Activated B cell treated with CpG ODN at 0.5 μM for 24 hours (primary cell): Measurements from ENCODE around the gene EBP. TPM values are rescaled to one million over a fixed set of nuclear protein-coding genes. Genes with fewer than 3 reads are reported as not detected.

Source experiments
- ATAC-seq: fragments of 200-7000 bp; cut with Tn5 transposase; one replicate; pipeline ENCODE4 v1.10.0; 2021; ENCODE audit warnings: low read depth, mild to moderate bottlenecking, moderate library complexity
- CTCF ChIA-PET: fragments of 350-600 bp; sonication (Branson Sonifier 250); formaldehyde crosslinking; loops from one replicate; lab custom pipeline; 2021; ENCODE audit warnings: antibody characterized with exemption; lab: Charles Lee
- POLR2A ChIA-PET: fragments of 350-600 bp; sonication (Branson Sonifier 250); formaldehyde crosslinking; loops from one replicate; lab custom pipeline; 2021; ENCODE audit warnings: antibody characterized with exemption; lab: Charles Lee
- DNase-seq: peaks from one replicate; pipeline ENCODE4 v3.0.0; 2022
- H3K27ac Mint-ChIP-seq: one replicate; pipeline ENCODE4 v1.8.0; 2020; ENCODE audit warnings: mixed read lengths
- H3K27me3 Mint-ChIP-seq: one replicate; pipeline ENCODE4 v1.8.0; 2021; ENCODE audit warnings: mixed read lengths
- H3K36me3 Mint-ChIP-seq: one replicate; pipeline ENCODE4 v1.8.0; 2021; ENCODE audit warnings: low read depth, mixed read lengths
- H3K4me1 Mint-ChIP-seq: one replicate; pipeline ENCODE4 v1.8.0; 2021; ENCODE audit warnings: mixed read lengths
- H3K4me3 Mint-ChIP-seq: one replicate; pipeline ENCODE4 v1.8.0; 2020; ENCODE audit warnings: mild to moderate bottlenecking, mixed read lengths
- H3K9me3 Mint-ChIP-seq: one replicate; pipeline ENCODE4 v1.8.0; 2020; ENCODE audit warnings: mixed read lengths
- CTCF ChIP-seq: fragments of 200-600 bp; IDR thresholded peaks from one replicate; pipeline ENCODE4 v1.8.0; 2022; ENCODE audit warnings: antibody characterized with exemption, mild to moderate bottlenecking
- intact Hi-C: fragments of 100-400 bp; cut with micrococcal nuclease; formaldehyde crosslinking; loops from one replicate; pipeline ENCODE4 v1.15.1; 2024
- total RNA-seq: library from RNA; stranded (reverse); gene quantifications from 2 replicates; pipeline ENCODE4 v1.2.3, GENCODE V29; 2022

Gene EBP
- total RNA-seq, 1 donor from 2014 or later, result 72.4 TPM

DNA sequence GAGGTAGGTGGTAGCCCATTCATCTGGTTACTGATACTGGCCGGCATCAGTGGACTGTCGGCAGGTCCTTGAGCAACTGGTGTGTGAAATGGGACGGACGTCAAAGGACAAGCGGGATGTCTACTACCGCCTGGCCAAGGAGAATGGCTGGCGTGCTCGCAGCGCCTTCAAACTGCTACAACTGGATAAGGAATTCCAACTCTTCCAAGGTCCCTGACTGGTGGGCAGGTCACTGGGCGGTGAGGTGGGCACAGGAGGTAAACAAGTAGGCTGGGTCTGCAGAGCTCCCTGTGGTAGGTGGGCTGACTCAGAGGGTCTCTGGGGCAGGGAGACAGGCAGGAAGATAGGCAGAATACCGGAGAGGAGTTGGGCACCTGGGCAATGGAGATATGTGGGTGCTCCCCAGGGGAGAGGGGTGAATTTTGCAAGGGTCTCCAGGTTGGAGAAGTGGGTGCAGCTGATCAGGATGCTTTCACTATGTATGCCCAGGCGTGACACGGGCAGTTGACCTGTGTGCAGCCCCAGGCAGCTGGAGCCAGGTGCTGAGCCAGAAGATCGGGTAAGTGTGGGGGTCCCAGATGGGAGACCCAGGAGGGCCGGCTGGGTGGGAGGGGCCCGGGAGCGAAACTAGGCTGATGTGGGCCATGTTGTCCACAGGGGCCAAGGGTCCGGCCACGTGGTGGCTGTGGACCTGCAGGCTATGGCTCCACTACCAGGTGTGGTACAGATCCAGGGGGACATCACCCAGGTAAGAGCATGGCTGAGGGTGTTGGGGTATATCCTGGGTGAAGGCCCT is 43.5 kb upstream of the EBP start:
- peaks cover 49% of the 10 kb centered on the region for H3K36me3 Mint-ChIP-seq
- H3K4me1 Mint-ChIP-seq, result peaks cover 23% of the 10 kb centered on the region
- CTCF ChIA-PET, result no interaction called here
- no peak for TF ChIP-seq CTCF
- no peak overlapping the region for H3K27ac Mint-ChIP-seq
- ATAC-seq (no peak), DNase-seq (no peak)
- no peaks in the 10 kb centered on the region for H3K27me3 Mint-ChIP-seq
- H3K9me3 Mint-ChIP-seq, result no peaks in the 10 kb centered on the region
- POLR2A ChIA-PET, result no interaction called here
- H3K4me3 Mint-ChIP-seq, result no peak overlapping the region
- intact Hi-C loops, result loop anchor here (2.0 to 5.0 kb wide), 3 partner anchors 324 to 826 kb away; partner anchors contain the start of genes ELK1, HDAC6 and ZNF81

DNA sequence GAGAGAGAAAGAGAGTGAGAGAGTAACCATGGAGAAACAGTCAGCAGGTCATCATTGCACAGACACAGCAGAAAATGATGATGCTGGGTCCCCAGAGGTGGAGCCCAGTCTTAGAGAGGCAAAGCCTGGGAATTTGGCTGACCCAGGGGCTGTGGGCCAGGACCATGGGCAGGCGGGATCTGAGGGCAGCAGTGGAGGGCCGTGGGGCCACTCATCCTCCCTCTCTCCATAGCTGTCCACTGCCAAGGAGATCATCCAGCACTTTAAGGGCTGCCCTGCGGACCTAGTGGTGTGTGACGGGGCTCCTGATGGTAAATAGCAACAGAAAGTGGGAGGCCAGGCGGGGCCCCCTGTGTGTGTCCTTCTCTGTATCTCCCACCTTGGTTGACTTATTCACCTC is 42.8 kb upstream of the EBP start:
- no peak for TF ChIP-seq CTCF
- ChIA-PET CTCF (no interaction called here), POLR2A (no interaction called here)
- H3K4me1 Mint-ChIP-seq, result peaks cover 23% of the 10 kb centered on the region
- DNase-seq (no peak), ATAC-seq (no peak)
- no peaks in the 10 kb centered on the region for H3K27me3 Mint-ChIP-seq
- no peaks in the 10 kb centered on the region for H3K9me3 Mint-ChIP-seq
- intact Hi-C loops, result loop anchor here (5.0 kb wide), 2 partner anchors 323 to 827 kb away; partner anchors contain the start of genes ELK1 and HDAC6
- H3K27ac Mint-ChIP-seq, result no peak overlapping the region
- peaks cover 54% of the 10 kb centered on the region for H3K36me3 Mint-ChIP-seq
- H3K4me3 Mint-ChIP-seq, result no peak overlapping the region

DNA sequence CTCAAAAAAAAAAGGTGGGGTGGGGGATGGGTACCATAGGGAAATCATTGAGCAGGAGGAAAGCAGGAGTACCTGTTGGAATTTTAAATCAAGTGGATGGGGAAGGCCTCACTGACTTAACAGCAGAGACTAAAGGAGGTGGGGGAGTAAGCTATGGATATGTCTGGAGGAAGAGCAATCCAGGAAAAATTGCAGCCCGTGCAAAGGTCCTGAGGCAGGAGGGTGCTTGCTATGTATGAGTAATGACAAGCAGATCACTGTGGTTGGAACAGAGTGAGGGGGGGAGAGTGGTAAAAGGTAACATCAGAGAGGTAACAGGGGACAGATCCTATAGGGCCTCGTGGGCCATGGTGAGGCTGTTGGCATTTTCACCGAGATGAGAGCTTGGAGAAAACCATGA is 41.5 kb upstream of the EBP start:
- H3K4me3 Mint-ChIP-seq, result no peak overlapping the region
- no peak for TF ChIP-seq CTCF
- intact Hi-C loops, result no loop called here
- H3K36me3 Mint-ChIP-seq, result peaks cover 55% of the 10 kb centered on the region
- H3K4me1 Mint-ChIP-seq, result peaks cover 23% of the 10 kb centered on the region
- H3K27me3 Mint-ChIP-seq, result no peaks in the 10 kb centered on the region
- ATAC-seq (no peak), DNase-seq (no peak)
- H3K9me3 Mint-ChIP-seq, result no peaks in the 10 kb centered on the region
- H3K27ac Mint-ChIP-seq, result no peak overlapping the region
- POLR2A ChIA-PET, result no interaction called here
- CTCF ChIA-PET, result no interaction called here

DNA sequence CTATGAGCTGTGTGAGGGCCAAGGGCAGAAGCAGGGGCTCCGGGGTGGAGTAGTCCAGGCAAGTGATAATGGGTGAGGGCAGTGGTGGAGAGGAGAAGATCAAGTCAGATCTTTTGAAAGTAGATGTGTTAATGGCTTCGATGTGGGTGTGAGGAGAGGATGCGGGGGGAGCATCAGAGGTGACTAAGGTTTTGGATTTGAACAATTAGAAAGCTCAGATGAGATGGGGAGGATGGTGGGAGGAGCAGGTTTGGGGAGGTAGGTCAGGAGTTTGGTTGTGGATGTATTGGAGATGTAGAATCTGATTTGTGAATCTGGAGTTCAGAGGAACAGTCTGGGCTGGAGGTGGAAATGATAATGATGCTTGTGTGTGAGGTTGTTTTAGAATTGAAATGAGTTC is 41.0 kb upstream of the EBP start:
- ChIA-PET CTCF (no interaction called here), POLR2A (no interaction called here)
- ATAC-seq (no peak), DNase-seq (no peak)
- no peak overlapping the region for H3K4me3 Mint-ChIP-seq
- intact Hi-C loops, result no loop called here
- no peaks in the 10 kb centered on the region for H3K9me3 Mint-ChIP-seq
- H3K36me3 Mint-ChIP-seq, result peaks cover 57% of the 10 kb centered on the region
- no peak overlapping the region for H3K27ac Mint-ChIP-seq
- peaks cover 22% of the 10 kb centered on the region for H3K4me1 Mint-ChIP-seq
- H3K27me3 Mint-ChIP-seq, result no peaks in the 10 kb centered on the region
- TF ChIP-seq CTCF, result no peak

DNA sequence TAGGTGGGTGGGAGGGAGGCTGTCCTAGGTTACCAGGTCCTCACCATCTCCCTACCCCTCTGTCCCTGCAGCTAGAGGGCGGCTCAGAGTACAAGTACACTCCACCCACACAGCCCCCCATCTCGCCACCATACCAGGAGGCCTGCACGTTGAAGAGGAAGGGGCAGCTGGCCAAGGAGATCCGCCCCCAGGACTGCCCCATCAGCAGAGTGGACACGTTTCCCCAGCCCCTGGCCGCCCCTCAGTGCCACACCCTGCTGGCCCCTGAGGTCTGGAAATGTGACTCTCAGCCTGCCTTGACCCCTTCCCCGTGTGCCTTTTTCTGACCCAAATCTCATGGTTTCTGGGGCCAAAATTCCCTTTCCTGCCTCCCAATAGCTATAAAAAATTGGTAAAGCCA is 39.1 kb upstream of the EBP start:
- H3K4me3 Mint-ChIP-seq, result no peak overlapping the region
- no peak for TF ChIP-seq CTCF
- ChIA-PET POLR2A (interaction anchor here (0.7 kb wide), 1 partner anchor 282 kb away, joined by 4 read pairs; no protein-coding TSS in a partner anchor), CTCF (no interaction called here)
- no peak for ATAC-seq
- intact Hi-C loops, result no loop called here
- H3K4me1 Mint-ChIP-seq, result peaks cover 8% of the 10 kb centered on the region
- H3K27ac Mint-ChIP-seq, result no peak overlapping the region
- peaks cover 52% of the 10 kb centered on the region for H3K36me3 Mint-ChIP-seq
- no peaks in the 10 kb centered on the region for H3K27me3 Mint-ChIP-seq
- no peak for DNase-seq
- H3K9me3 Mint-ChIP-seq, result no peaks in the 10 kb centered on the region
